Measurements from ENCODE around the gene C22orf39. TPM values are rescaled to one million over a fixed set of nuclear protein-coding genes. Genes with fewer than 3 reads are reported as not detected.

Gene C22orf39
- polyA plus RNA-seq, 1 of the 3 experiments (the other 2 are of a cell fraction) = 17.7 TPM

DNA sequence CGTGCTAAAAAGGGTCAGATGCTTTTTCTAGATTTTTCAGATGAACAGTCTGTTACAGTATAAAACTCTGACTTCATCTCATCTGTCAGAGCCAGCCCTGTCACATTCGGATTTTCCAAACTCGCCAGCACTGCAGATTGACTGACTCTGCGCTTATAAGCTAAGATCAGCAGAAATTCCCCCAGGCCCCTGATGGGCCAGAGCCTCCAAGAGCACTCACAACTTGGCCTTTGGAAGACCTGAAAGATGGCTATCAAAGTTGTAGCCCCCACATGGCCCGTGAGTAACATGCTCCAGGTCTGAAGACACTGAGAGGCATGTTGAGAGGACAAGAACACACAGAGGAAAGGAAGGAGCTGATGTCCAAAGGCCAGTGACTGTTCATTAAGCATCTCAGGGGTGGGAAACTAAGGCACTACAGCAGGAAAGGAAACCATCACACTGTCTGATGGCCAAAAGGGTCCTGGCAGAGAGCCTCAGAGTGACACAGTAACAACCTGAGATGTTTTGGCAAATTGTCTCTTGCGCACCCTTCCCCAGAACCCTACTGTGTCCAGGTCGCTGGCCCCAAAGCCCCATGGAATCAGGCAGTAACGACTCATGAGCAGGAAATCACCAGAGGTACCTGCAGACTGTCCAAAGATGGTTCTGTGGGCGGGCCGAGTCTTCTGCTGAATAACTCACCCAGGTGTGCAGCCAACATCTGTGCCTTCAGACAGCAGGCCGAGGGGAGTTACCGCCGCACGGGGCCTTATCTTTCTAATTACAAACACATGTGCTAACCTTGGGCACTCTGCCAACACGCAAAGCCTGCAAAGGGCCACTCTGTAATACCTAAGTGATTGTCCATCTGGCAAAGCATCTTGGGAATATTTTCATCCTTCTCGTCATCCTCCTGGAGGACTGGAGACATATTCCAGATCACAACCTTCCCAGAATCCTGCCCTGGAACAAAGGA, 39.6 kb downstream of the C22orf39 start (continued):
- TF ChIP-seq, protein P1, sequence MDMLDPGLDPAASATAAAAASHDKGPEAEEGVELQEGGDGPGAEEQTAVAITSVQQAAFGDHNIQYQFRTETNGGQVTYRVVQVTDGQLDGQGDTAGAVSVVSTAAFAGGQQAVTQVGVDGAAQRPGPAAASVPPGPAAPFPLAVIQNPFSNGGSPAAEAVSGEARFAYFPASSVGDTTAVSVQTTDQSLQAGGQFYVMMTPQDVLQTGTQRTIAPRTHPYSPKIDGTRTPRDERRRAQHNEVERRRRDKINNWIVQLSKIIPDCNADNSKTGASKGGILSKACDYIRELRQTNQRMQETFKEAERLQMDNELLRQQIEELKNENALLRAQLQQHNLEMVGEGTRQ (IDR thresholded peaks at IDR 0.05; ENCODE audit: borderline replicate concordance, low read depth, low read length) = no peak
- no peak for TF ChIP-seq NRF1 (IDR thresholded peaks at IDR 0.05; ENCODE audit: low read depth, low read length)
- TF ChIP-seq, protein P2, sequence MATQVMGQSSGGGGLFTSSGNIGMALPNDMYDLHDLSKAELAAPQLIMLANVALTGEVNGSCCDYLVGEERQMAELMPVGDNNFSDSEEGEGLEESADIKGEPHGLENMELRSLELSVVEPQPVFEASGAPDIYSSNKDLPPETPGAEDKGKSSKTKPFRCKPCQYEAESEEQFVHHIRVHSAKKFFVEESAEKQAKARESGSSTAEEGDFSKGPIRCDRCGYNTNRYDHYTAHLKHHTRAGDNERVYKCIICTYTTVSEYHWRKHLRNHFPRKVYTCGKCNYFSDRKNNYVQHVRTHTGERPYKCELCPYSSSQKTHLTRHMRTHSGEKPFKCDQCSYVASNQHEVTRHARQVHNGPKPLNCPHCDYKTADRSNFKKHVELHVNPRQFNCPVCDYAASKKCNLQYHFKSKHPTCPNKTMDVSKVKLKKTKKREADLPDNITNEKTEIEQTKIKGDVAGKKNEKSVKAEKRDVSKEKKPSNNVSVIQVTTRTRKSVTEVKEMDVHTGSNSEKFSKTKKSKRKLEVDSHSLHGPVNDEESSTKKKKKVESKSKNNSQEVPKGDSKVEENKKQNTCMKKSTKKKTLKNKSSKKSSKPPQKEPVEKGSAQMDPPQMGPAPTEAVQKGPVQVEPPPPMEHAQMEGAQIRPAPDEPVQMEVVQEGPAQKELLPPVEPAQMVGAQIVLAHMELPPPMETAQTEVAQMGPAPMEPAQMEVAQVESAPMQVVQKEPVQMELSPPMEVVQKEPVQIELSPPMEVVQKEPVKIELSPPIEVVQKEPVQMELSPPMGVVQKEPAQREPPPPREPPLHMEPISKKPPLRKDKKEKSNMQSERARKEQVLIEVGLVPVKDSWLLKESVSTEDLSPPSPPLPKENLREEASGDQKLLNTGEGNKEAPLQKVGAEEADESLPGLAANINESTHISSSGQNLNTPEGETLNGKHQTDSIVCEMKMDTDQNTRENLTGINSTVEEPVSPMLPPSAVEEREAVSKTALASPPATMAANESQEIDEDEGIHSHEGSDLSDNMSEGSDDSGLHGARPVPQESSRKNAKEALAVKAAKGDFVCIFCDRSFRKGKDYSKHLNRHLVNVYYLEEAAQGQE (IDR thresholded peaks at IDR 0.05; ENCODE audit: low read depth, low read length) = no peak
- TF ChIP-seq, protein P3, sequence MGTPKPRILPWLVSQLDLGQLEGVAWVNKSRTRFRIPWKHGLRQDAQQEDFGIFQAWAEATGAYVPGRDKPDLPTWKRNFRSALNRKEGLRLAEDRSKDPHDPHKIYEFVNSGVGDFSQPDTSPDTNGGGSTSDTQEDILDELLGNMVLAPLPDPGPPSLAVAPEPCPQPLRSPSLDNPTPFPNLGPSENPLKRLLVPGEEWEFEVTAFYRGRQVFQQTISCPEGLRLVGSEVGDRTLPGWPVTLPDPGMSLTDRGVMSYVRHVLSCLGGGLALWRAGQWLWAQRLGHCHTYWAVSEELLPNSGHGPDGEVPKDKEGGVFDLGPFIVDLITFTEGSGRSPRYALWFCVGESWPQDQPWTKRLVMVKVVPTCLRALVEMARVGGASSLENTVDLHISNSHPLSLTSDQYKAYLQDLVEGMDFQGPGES (IDR thresholded peaks at IDR 0.05; ENCODE audit: low read depth, low read length) = no peak
- no peak for TF ChIP-seq POLR2AphosphoS5 (IDR thresholded peaks at IDR 0.05; ENCODE audit: low read depth, low read length)

DNA sequence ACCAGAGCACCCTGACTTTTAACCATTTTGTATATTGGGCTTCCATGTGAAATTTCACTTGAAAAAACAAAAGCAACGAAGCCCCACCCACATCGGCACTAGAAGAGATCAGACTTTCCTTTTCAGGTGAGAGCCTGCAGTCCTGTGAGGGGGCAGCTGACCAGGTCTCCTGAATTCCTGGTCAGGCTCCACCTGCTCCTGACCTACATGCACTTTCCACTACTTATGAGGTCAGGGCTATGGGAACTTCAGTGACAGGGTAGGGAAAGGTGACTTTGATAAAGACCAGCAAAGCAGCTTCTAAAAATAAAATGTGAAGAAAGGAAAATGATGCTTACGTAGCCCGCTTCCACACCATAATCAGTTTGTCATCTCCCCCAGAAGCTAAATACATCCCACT, 40.7 kb downstream of the C22orf39 start:
- peaks cover 4% of the 10 kb centered on the region for H3F3A ChIP-seq (replicated peaks; ENCODE audit: insufficient read depth)
- peaks cover 18% of the 10 kb centered on the region; the same call in 1 of the 2 replicates for H3K79me2 ChIP-seq (ENCODE audit: insufficient read depth)
- no peaks in the 10 kb centered on the region for H3K27me3 ChIP-seq (ENCODE audit: insufficient read depth)
- peaks cover 0 to 34% of the 10 kb centered on the region in 2 experiments; a peak in 2 of 4 replicates for H3K4me1 ChIP-seq (ENCODE audit: control insufficient read depth in 1 of 2, insufficient read depth in 2 of 2, low read depth in 1 of 2, low read length in 1 of 2)
- POLR2A ChIA-PET = no interaction called here
- no peak for TF ChIP-seq RAD21 (IDR thresholded peaks at IDR 0.05; ENCODE audit: low read length)
- TF ChIP-seq, protein P1 (IDR thresholded peaks at IDR 0.05; ENCODE audit: borderline replicate concordance, low read depth, low read length) = no peak
- TF ChIP-seq FOXJ3 (CRISPR knock-in tag; IDR thresholded peaks at IDR 0.05) = no peak
- TF ChIP-seq, protein P3 (IDR thresholded peaks at IDR 0.05; ENCODE audit: low read depth, low read length) = no peak
- no peak for TF ChIP-seq YY1 (IDR thresholded peaks at IDR 0.05; ENCODE audit: low read depth)
- no peak for TF ChIP-seq FOXM1 (IDR thresholded peaks at IDR 0.05; ENCODE audit: low read depth)
- TF ChIP-seq JUND (IDR thresholded peaks at IDR 0.05) = no peak
- TF ChIP-seq SMC3 (IDR thresholded peaks at IDR 0.05; ENCODE audit: low read depth, low read length) = no peak
- TF ChIP-seq MXI1 (IDR thresholded peaks at IDR 0.05; ENCODE audit: low read depth, low read length) = no peak
- no peak for TF ChIP-seq FOSL2 (IDR thresholded peaks at IDR 0.05; ENCODE audit: borderline replicate concordance, low read depth)
- no peak for TF ChIP-seq RCOR1 (IDR thresholded peaks at IDR 0.05; ENCODE audit: low read length)
- DNase-seq = no peak
- CTCF ChIA-PET = interaction anchor here (1.1 to 2.0 kb wide), 4 partner anchors 12 to 228 kb away, joined by 3 to 10 read pairs (median 5); partner anchors contain the start of gene SLC25A1
- H3K9me2 ChIP-seq = no peaks in the 10 kb centered on the region
- peaks cover 35 to 49% of the 10 kb centered on the region in 2 experiments for H3K36me3 ChIP-seq (replicated peaks in 1 of 2; ENCODE audit: control insufficient read depth in 1 of 2, insufficient read depth in 2 of 2, low read length in 1 of 2)
- H3K4me2 ChIP-seq = no peak overlapping the region
- no peak overlapping the region for H3K9ac ChIP-seq
- H2AFZ ChIP-seq (ENCODE audit: low read depth) = no peak overlapping the region
- no peak overlapping the region for H3K4me3 ChIP-seq (ENCODE audit: low read depth in 2 of 2, low read length in 1 of 2)
- WGBS (ENCODE audit: low lambda C conversion rate) = 93% methylated on average over 4 of the region's 4 CpGs
- no peaks in the 10 kb centered on the region for H3K9me3 ChIP-seq
- peak overlapping the region in 1 of 2 experiments; percentile 95; a peak in 2 of 4 replicates for H3K27ac ChIP-seq (ENCODE audit: low read depth in 2 of 2, low read length in 1 of 2)
- no peaks in the 10 kb centered on the region for H4K20me1 ChIP-seq (ENCODE audit: insufficient read depth)

Measured in SK-N-SH (cell line).